Left ventricle myocardium inferior (tissue), 1 donor: Measurements from ENCODE around the gene BCL2. TPM values are rescaled to one million over a fixed set of nuclear protein-coding genes. Genes with fewer than 3 reads are reported as not detected.
A peak's percentile ranks its signal among the peaks of the same experiment; 100 is the strongest.

Experiments used
- DNase-seq: peaks from one replicate; pipeline ENCODE4 v3.0.0-alpha.2; 2020
- H3K27ac ChIP-seq: fragments of 200-600 bp; replicated peaks from 2 replicates; pipeline ENCODE4 v1.8.0; 2021
- H3K27me3 ChIP-seq: fragments of 200-600 bp; 2 replicates; pipeline ENCODE4 v1.8.0; 2021; ENCODE audit warnings: low read depth
- H3K36me3 ChIP-seq: fragments of 200-600 bp; 2 replicates; pipeline ENCODE4 v1.8.0; 2021
- H3K4me1 ChIP-seq: fragments of 200-600 bp; 2 replicates; pipeline ENCODE4 v1.8.0; 2021
- H3K4me3 ChIP-seq: fragments of 200-600 bp; 2 replicates; pipeline ENCODE4 v1.8.0; 2021; ENCODE audit warnings: mild to moderate bottlenecking, moderate library complexity
- H3K9me3 ChIP-seq: fragments of 200-600 bp; replicated peaks from 2 replicates; pipeline ENCODE4 v1.8.0; 2021
- CTCF ChIP-seq: fragments of 200-600 bp; IDR thresholded peaks from 2 replicates; pipeline ENCODE4 v1.8.0; 2021; ENCODE audit warnings: antibody characterized with exemption, mild to moderate bottlenecking, borderline replicate concordance
- intact Hi-C: fragments of 100-400 bp; cut with micrococcal nuclease; formaldehyde crosslinking; loops from one replicate; pipeline ENCODE4 v1.11.0; 2022
- total RNA-seq: library from RNA; stranded (reverse); fragmentation: NEBNext Ultra II Directional; extraction: Animal tissue kit (Norgen Biotek cat#: 25700); gene quantifications from one replicate; pipeline ENCODE4 v1.2.1, GENCODE V29; 2021
- donor health status: DM: no; HTN: yes; CAD: no; lungs with severe emphysema.

BCL2 gene
- total RNA-seq, 1 donor from 2014 or later, result 7.3 TPM

DNA sequence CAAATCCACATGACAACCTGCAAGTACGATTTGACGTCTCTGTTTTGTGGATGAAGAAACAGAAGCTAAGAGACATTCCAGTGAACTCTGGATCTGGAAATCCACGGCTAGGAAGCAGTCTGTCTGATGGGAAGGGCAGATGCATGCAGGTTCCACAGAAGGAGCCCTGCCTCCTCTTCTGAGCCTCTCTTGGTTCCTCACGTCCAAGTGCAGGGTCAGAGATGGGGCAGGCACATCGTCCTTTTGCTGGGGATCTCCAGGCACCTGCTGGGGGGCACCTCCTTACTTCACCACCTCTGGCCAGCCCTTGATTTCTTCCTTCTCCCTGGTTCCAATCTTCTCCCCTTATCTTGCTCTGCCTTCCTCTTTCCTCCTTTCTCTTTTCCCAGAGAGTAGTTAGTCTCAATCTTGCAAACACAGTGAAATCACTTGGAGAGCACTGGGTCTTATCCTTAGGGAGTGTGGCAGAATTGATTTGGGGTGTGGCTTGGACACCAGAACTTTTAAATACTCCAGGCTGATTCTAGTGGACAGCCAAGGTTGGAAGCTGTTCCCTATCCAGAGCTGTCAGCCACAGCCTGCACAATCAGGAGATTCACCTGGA, 137.8 kb downstream of the BCL2 start:
- H3K9me3 ChIP-seq, result no peaks in the 10 kb centered on the region
- TF ChIP-seq CTCF, result no peak
- no peaks in the 10 kb centered on the region for H3K36me3 ChIP-seq
- intact Hi-C loops, result no loop called here
- H3K4me1 ChIP-seq, result peaks cover 63% of the 10 kb centered on the region
- H3K27ac ChIP-seq, result peak overlapping the region; percentile 31
- no peak overlapping the region for H3K4me3 ChIP-seq
- no peak for DNase-seq
- no peaks in the 10 kb centered on the region for H3K27me3 ChIP-seq

- Histone ChIP-seq H3K36me3 (no peaks in the 10 kb centered on the region), H3K27ac (no peak overlapping the region), H3K27me3 (no peaks in the 10 kb centered on the region), H3K4me1 (peaks cover 60% of the 10 kb centered on the region), H3K9me3 (no peaks in the 10 kb centered on the region), H3K4me3 (no peak overlapping the region)
- intact Hi-C loops, result no loop called here
- no peak for TF ChIP-seq CTCF
- DNase-seq, result no peak
Measured at GRCh38 chr18:63180971-63181376, 138.6 kb downstream of the BCL2 start.

- no peak for TF ChIP-seq CTCF
- H3K36me3 ChIP-seq, result no peaks in the 10 kb centered on the region
- peaks cover 54% of the 10 kb centered on the region for H3K4me1 ChIP-seq
- H3K9me3 ChIP-seq, result no peaks in the 10 kb centered on the region
- H3K4me3 ChIP-seq, result no peak overlapping the region
- H3K27ac ChIP-seq, result no peak overlapping the region
- no peaks in the 10 kb centered on the region for H3K27me3 ChIP-seq
- intact Hi-C loops, result no loop called here
- no peak for DNase-seq
Measured at GRCh38 chr18:63180321-63180720, 139.2 kb downstream of the BCL2 start.

DNA sequence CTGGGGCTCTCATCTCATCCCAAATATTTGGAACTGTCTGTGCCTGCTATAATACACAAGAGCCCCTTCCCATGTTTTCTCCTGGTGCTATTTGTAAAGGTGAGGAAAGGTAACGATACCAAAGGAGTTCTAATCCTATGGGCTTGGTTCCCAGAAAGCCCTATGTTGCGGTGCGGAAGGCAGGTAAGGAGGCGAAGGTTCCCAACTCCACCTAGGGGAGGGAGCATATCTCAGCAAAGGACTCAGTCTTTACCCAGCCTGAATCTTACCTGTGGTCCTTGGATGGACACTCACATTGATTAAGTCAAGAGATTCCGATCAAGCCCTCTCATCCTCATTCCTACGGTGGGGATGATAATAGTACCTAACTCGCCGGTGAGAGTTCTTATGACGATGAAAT, 140.1 kb downstream of the BCL2 start:
- DNase-seq, result no peak
- intact Hi-C loops, result loop anchor here (10.0 kb wide), 1 partner anchor 65 kb away; no protein-coding TSS in a partner anchor
- no peak for TF ChIP-seq CTCF
- Histone ChIP-seq H3K27ac (peak overlapping the region; percentile 74), H3K4me3 (no peak overlapping the region), H3K4me1 (peaks cover 50% of the 10 kb centered on the region), H3K36me3 (no peaks in the 10 kb centered on the region), H3K27me3 (no peaks in the 10 kb centered on the region), H3K9me3 (no peaks in the 10 kb centered on the region)

DNA sequence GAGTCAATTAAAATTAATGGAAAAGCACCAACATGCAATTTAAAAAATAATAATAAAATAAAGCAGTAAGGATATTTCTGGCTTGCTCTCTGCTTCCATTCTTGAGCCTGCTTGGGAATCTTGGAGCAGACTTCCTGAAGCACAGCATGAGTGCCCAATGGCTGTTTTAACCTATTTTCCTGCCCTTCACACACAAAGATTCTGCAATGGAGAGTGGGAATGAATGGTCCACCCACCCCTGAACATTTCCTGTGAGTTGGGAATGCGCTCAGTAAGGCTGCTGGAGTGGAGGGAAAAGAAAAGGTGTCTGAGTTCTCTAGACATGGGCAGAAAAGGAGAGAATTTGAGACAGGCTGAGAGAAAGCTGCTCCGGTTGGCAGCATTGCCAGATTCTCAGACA, 140.6 kb downstream of the BCL2 start:
- Histone ChIP-seq H3K9me3 (no peaks in the 10 kb centered on the region), H3K36me3 (no peaks in the 10 kb centered on the region), H3K27me3 (no peaks in the 10 kb centered on the region), H3K4me1 (peaks cover 50% of the 10 kb centered on the region), H3K27ac (peak overlapping the region; percentile 74), H3K4me3 (no peak overlapping the region)
- TF ChIP-seq CTCF, result no peak
- DNase-seq, result no peak
- intact Hi-C loops, result loop anchor here (10.0 kb wide), 1 partner anchor 64 kb away; no protein-coding TSS in a partner anchor
